ENCODE measurements around the gene RPL37. TPM values are rescaled to one million over a fixed set of nuclear protein-coding genes. Genes with fewer than 3 reads are reported as not detected.
"Not testable (repeated sequence)": the region's sequence is repeated elsewhere in the genome, so short reads cannot be mapped to it uniquely, and the experiment has no call there.

Gene RPL37
- total RNA-seq, 1 donor from 2014 or later: 2,625 TPM

- peak; percentile 11 for DNase-seq (ENCODE audit: low read depth, low spot score)
Measured at GRCh38 chr5:40834391-40834848, 602 bp downstream of the RPL37 start.

DNA sequence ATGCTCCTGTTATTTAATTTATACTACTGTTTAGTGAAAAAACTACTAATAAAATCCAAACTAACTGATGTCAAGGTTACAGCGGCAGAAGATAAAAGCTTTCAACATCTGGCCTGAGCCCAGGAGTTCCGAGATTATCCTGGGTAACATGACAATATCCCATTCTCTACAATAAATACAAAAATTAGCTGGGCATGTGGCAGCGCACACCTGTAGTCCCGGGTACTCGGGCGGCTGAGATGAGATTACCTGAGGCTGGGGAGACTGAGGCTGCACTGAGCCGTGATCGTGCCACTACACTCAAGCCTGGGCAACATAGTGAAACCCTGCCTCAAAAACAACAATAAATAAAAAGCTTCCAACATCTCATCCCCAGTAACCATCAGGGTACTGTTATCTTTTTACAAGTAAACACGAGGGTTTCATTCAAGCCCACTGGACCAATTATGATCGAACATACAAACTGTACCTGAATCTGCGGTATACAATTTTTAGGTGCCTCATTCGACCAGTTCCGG is 1.3 kb downstream of the RPL37 start:
- DNase-seq (ENCODE audit: low read depth, low spot score): no peak

- DNase-seq (ENCODE audit: low read depth, low spot score): no peak
Measured at GRCh38 chr5:40832345-40832744, 2.7 kb downstream of the RPL37 start.

- DNase-seq (ENCODE audit: low read depth, low spot score): no peak
Measured at GRCh38 chr5:40831346-40832210, 3.4 kb downstream of the RPL37 start.

DNA sequence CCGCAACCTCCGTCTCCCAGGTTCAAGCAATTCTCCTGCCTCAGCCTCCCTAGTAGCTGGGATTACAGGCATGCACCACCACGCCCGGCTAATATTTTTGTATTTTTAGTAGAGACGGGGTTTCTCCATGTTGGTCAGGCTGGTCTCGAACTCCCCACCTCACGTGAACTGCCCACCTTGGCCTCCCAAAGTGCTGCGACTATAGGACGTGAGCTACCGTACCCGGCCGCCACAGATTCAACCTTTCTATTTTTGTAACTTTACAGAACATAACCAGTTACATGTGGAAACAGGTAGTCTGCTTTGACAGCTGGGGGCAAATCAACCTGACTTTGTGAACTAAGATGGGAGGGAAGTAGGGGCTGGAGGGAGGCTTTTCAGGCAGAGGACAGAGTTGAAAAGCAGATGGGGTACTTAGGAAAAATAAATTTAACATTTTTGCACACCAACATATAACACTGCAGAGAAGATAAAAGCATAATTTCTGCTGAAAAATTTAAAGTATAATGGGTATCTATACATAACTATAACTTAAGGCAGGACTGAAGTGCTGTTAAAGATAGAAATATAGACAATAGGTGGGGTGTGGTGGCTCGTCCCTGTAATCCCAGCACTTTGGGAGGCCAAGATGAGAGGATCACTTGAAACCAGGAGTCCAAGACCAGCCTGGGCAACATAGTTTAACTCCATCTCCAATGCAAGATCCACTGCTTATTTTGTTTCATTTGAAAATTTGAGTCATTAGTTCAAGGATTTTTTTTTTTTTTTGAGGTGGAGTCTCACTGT is 5.1 kb downstream of the RPL37 start:
- DNase-seq (ENCODE audit: low read depth, low spot score): no peak

DNA sequence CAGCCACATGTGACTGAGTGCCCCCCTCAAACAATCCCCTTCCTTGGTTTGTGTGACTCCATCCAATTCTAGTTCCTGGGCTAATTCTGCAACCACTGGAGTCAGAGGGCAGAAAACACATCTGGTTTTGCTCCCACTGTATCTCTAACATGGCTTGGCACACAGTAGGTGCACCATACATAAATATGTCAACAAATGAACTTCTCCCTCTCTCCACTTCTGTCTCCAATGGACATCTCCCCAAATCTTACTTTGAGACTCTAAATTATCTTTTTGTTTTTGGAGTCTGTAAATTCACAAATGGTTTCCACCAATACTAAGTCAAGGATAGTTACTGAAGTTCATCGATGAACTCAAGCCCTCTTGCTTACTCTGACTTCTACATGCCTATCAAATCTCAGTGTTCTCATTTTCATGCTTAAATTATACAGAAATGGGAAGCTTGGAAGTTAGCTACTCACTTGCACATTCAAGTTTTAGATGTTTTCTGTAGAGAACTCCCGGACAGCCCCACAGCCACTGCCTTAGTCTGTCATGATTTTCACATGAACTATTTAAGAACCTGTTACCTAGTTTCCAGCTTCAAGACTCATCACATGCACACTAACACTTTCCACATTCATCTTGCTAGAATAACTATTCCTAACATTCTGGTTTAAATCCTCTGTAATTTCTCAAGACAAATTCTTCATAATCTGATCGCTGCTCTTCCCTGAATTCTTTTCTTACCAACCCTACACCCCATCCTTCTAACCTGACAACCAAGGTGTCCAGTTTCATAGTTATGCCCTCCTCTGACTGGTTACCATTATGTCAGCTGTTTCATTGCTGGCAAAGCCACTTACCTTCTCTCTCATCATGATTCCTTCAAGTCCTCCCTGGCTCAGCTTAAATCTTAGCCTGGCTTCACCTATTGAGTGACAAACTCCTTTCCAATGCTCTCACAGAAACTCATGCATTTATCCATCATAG is 6.0 kb downstream of the RPL37 start:
- no peak for DNase-seq (ENCODE audit: low read depth, low spot score)

DNA sequence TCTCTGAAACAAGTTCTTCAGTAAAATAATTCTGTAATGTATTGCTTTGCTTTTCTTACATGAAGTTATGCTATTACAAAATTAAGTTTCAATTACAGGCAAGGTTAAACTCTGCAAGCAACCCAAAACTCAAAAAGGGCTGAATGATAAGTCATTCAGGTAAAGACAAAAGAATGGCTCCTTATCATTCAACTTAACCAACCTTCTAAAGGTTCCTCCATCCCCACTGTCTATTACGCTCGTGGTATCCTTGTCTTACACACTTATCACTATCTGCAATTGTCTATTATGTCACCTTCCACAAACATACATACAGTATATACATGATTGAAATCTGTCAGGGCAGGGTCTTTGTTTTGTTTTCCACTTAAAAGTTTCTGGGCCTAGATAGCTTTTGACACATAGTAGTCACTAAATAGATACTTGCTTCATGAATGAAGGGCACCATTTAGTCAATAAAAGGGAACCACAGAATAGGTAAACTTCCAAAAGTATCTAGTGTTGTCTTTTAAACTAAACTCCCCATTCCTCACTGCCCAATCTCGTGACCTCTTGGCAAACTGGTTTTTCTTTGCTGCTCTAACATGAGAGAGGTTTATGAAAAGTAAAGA is 6.9 kb downstream of the RPL37 start:
- DNase-seq (ENCODE audit: low read depth, low spot score): no peak

DNA sequence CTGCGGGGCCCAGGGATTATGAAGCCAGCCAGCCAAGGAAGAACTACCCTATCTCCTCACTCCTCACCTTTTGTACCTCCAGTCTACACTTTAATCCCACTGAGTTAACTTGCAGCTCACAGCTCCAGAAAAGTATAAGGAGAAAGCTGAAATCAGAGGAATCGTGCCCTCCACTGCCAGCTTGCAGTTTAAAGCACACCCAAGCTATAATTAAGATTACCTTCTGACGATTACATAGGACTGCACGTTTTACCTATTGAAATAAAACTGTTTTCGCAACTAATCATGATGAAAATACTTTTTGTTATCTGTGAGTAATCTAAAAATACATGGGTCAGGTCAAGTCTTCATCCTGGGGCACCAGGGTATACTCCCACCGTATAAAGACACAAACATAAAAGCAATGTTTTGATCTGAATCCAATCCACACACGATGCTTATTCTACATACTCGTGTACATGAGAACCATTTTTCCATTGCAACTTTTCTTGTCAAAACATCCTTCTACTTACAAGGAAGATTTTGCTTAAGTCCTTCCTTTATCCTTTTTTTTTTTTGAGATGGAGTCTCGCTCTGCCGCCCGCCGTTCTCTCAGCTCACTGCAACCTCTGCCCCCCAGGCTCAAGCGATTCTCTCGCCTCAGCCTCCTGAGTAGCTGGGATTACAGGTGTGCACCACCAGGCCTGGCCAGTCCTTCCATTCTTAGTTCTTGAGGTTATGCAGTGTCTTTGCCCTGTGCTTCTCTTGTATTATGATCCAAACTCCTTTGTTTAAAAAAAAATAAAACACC is 7.6 kb downstream of the RPL37 start:
- DNase-seq (ENCODE audit: low read depth, low spot score): no peak

DNA sequence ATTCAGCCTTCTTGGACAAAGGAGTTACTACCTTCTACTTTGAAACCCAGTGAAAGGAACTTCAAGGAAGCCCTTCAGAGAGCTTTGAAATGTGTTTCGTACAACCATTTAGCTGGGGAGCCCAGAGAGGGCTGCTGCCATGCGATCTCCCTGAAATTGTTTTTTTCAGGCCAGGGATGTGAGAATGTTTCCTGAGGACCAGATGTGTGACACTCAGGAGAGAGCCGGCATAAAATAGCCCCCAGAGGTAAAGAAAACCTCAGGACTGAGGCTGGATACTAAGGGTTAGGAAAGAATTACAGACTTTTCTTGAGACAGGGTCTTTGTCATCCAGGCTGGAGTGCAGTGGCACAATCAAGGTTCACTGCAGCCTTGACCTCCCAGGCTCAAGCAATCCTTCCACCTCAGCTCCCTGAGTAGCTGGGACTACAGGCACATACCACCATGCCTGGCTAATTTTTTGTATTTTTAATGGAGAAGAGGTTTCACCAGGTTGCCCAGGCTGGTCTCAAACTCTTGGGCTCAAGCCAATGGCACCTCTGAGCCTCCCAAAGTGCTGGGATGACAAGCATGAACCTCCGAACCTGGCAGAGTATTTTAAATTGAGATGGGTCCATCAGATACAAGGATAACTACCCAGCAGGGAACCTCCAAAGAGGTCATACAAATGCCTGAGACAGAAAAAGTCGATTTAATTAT is 8.4 kb downstream of the RPL37 start:
- DNase-seq (ENCODE audit: low read depth, low spot score): no peak

DNA sequence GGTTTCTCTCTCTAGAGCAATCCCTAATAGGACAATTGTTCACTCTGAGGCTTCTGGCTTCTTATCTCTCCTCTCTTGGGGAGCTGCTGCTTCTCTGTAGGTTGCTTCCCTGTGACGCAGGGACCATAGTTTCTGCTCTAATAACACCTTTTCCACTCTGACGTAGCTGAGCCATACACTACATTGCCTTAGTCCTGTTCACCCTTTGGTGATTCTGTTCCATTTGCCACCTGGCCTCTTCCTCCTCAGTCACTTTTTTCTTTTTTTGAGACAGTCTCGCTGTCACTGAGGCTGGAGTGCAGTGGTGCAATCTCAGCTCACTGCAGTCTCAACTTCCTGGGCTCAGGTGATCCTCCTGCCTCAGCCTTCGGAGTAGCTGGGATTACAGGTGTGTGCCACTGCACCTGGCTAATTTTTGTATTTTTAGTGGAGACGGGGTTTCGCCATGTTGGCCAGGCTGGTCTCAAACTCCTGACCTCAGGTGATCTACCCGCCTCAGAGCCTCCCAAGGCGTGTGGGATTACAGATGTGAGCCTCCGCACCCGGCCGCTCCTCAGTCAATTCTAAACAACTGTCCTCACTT is 9.5 kb downstream of the RPL37 start:
- not testable (repeated sequence) for DNase-seq (ENCODE audit: low read depth, low spot score)

DNA sequence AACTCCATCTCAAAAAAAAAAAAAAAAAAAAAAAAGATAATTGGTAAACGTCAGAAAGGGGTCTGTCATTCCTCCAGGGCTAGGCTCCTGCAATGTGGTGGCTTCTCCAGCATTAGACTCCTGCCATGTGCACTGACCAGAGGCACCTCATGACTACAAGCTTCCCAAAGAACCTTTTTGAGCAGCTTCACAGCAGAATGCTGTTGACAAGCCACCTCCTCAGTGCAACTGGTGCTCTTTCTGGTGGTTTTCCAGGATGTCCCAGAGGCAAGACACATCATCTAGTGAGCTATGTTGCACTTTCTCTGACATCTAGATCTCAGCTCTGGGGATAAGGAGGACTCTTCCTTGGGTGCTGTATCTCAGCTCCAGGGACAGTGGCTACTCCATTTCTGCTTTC is 11.6 kb downstream of the RPL37 start:
- no peak for DNase-seq (ENCODE audit: low read depth, low spot score)

- DNase-seq (ENCODE audit: low read depth, low spot score): no peak
Measured at GRCh38 chr5:40813698-40814281, 21.2 kb downstream of the RPL37 start.

- DNase-seq (ENCODE audit: low read depth, low spot score): no peak
Measured at GRCh38 chr5:40812125-40812524, 22.9 kb downstream of the RPL37 start.

DNA sequence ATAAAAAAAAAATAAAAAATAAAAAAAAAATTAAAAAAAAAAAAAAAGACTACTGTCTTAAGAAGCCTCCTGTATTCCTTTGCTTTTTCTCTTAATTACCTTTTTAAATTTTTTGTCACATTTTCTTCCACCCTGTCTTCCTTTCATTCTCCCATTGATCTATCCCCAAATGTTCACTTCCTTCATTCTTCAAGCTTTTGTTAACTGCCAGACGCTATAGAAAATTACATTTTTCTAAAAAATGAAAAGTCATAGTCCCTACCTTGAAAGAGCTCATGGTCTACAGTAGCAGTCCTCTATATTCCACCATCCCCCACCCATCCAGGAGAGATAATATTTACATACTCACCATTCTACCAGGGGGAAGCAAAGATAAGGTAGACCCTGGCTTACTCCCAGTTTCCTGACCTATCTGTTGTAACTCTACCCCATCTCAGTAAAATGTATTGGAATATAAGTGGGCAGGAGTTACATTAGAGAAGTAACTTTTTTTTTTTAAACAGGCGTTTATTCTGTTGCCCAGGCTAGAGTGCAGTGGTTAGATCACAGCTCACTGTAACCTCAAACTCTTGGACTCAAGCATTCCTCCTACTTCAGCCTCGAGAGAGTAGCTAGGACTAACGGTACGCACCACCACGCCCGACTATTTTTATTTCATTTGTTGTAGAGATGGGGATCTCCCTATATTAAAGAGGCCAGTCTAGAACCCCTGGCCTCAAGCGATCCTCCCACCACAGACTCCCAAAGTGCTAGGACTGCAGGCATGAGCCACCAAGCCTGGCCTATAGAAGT is 33.1 kb downstream of the RPL37 start:
- DNase-seq (ENCODE audit: low read depth, low spot score): no peak

- DNase-seq (ENCODE audit: low read depth, low spot score): no peak
Measured at GRCh38 chr5:40799258-40799657, 35.8 kb downstream of the RPL37 start.

- DNase-seq (ENCODE audit: low read depth, low spot score): no peak
Measured at GRCh38 chr5:40798801-40799210, 36.2 kb downstream of the RPL37 start.

DNA sequence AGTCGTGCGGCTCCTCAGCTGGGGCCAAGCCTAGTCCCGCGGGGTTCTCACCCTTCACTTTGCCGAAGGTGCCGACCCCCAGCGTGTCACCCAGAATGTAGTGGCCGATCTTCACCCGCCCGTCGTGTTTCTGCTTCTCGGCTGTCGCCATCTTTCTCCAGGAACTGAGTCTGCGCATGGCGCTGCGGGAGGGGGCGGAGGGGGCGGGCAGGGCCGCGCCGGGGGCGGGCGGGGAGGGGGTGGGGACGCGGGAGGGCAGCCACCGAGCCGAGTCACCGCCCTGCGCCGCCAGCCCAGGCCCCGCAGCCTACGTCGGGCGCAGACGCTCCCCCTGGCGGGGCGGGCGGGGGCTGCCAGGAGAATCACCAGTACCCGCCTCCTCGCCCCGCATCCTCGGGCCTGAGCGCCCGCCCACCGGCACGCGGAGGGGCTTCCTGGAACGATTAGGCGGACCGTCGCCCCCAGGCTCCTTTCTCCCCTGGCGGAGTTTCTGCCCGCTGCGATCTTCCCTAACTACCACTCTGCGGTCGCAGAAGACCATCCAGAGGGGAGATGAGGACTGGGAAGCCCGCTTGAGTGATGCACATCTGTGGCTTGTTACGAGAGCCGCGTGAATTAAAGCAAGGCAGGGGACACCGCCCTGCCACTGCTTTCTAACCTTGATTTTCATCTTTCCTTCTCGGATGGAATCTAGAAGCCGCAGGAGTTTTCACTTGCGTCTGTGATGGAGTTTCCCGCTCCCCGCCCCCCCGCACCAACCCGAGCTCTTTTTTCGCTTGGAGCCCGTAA is 36.8 kb downstream of the RPL37 start, which contains the start of gene PRKAA1:
Gene PRKAA1 (minus strand): TSS at position 363 of the 789 bp plus-strand sequence. CDS start 185 bp downstream, at position 178.
- peak; percentile 63 for DNase-seq (ENCODE audit: low read depth, low spot score)

All from pulmonary artery endothelial cell (primary cell).